WTC11 (cell line): ENCODE measurements around the gene PNPO. TPM values are rescaled to one million over a fixed set of nuclear protein-coding genes. Genes with fewer than 3 reads are reported as not detected.
"Not testable (repeated sequence)": the region's sequence is repeated elsewhere in the genome, so short reads cannot be mapped to it uniquely, and the experiment has no call there.

Source experiments
- ATAC-seq: fragments of 200-7000 bp; cut with Tn5 transposase; 2 replicates; pipeline ENCODE4 v1.10.0; 2021; ENCODE audit warnings: mild to moderate bottlenecking, moderate library complexity
- CTCF ChIA-PET: fragments of 300-600 bp; sonication (Branson Sonifier 250); formaldehyde crosslinking; loops from one replicate; lab custom pipeline; 2021; ENCODE audit warnings: antibody characterized with exemption; lab: Charles Lee
- POLR2A ChIA-PET: fragments of 350-600 bp; sonication (Branson Sonifier 250); formaldehyde crosslinking; loops from one replicate; lab custom pipeline; 2021; ENCODE audit warnings: antibody characterized with exemption; lab: Charles Lee
- DNase-seq: peaks from one replicate; pipeline ENCODE4 v3.0.0; 2021; ENCODE audit warnings: low spot score
- H3K27ac Mint-ChIP-seq: 2 replicates; pipeline ENCODE4 v1.8.0; 2021; ENCODE audit warnings: mixed read lengths
- H3K27me3 Mint-ChIP-seq: 2 replicates; pipeline ENCODE4 v1.8.0; 2021; ENCODE audit warnings: low read depth, mild to moderate bottlenecking, moderate library complexity, mixed read lengths
- H3K36me3 Mint-ChIP-seq: 2 replicates; pipeline ENCODE4 v1.8.0; 2021; ENCODE audit warnings: mixed read lengths
- H3K4me1 Mint-ChIP-seq: 2 replicates; pipeline ENCODE4 v1.8.0; 2022; ENCODE audit warnings: mixed read lengths
- H3K4me3 Mint-ChIP-seq: 2 replicates; pipeline ENCODE4 v1.8.0; 2021; ENCODE audit warnings: mild to moderate bottlenecking, moderate library complexity, mixed read lengths
- H3K9me3 Mint-ChIP-seq: 2 replicates; pipeline ENCODE4 v1.8.0; 2021; ENCODE audit warnings: mixed read lengths
- ARID4B ChIP-seq: sonication (generic); formaldehyde crosslinking; IDR thresholded peaks from 2 replicates; pipeline ENCODE4 v1.8.0; 2023; ENCODE audit warnings: missing genetic modification reagents, mild to moderate bottlenecking, borderline replicate concordance
- ERG ChIP-seq: fragments of 250-450 bp; sonication (Bioruptor Pico); IDR thresholded peaks from 2 replicates; pipeline ENCODE4 v1.8.0; 2021; ENCODE audit warnings: mild to moderate bottlenecking
- FOXK1 ChIP-seq: sonication (generic); formaldehyde crosslinking; IDR thresholded peaks from 2 replicates; pipeline ENCODE4 v1.8.0; 2022; ENCODE audit warnings: mild to moderate bottlenecking, moderate library complexity, missing genetic modification reagents
- GRHL2 ChIP-seq: fragments of 250-450 bp; sonication (Bioruptor Pico); IDR thresholded peaks from 2 replicates; pipeline ENCODE4 v1.8.0; 2022; ENCODE audit warnings: mild to moderate bottlenecking, moderate library complexity; ENCODE audit not compliant: insufficient replicate concordance, severe bottlenecking
- JUN ChIP-seq: sonication (generic); formaldehyde crosslinking; IDR thresholded peaks from 2 replicates; pipeline ENCODE4 v1.8.0; 2023; ENCODE audit warnings: mild to moderate bottlenecking, missing genetic modification reagents
- MAX ChIP-seq: sonication (generic); formaldehyde crosslinking; IDR thresholded peaks from 2 replicates; pipeline ENCODE4 v1.8.0; 2022; ENCODE audit warnings: mild to moderate bottlenecking, missing genetic modification reagents
- MXD4 ChIP-seq: fragments of 250-450 bp; sonication (Bioruptor Pico); IDR thresholded peaks from 2 replicates; pipeline ENCODE4 v1.8.0; 2021; ENCODE audit warnings: mild to moderate bottlenecking, moderate library complexity, borderline replicate concordance
- NFYB ChIP-seq: sonication (generic); formaldehyde crosslinking; conservative IDR thresholded peaks from 2 replicates; pipeline ENCODE4 v1.8.0; 2022; ENCODE audit warnings: low read depth, missing genetic modification reagents
- PRDM15 ChIP-seq: sonication (generic); formaldehyde crosslinking; IDR thresholded peaks from 2 replicates; pipeline ENCODE4 v1.8.0; 2022; ENCODE audit warnings: missing genetic modification reagents
- RELA ChIP-seq: sonication (generic); formaldehyde crosslinking; IDR thresholded peaks from 2 replicates; pipeline ENCODE4 v1.8.1; 2022; ENCODE audit warnings: missing genetic modification reagents, mild to moderate bottlenecking, borderline replicate concordance
- TCF7 ChIP-seq: sonication (generic); formaldehyde crosslinking; IDR thresholded peaks from 2 replicates; pipeline ENCODE4 v1.8.0; 2022; ENCODE audit warnings: mild to moderate bottlenecking, low read depth, missing genetic modification reagents, moderate library complexity
- TEAD1 ChIP-seq: sonication (generic); formaldehyde crosslinking; IDR thresholded peaks from 2 replicates; pipeline ENCODE4 v1.8.0; 2022; ENCODE audit warnings: mild to moderate bottlenecking, missing genetic modification reagents
- ZNF263 ChIP-seq: sonication (generic); formaldehyde crosslinking; IDR thresholded peaks from 2 replicates; pipeline ENCODE4 v1.8.1; 2022; ENCODE audit warnings: low read depth, mild to moderate bottlenecking, moderate library complexity, missing genetic modification reagents
- ZNF532 ChIP-seq: fragments of 250-450 bp; sonication (Bioruptor Pico); IDR thresholded peaks from 2 replicates; pipeline ENCODE4 v1.9.0; 2021; ENCODE audit warnings: mild to moderate bottlenecking, borderline replicate concordance
- total RNA-seq: library from RNA; stranded (reverse); gene quantifications from 3 replicates; pipeline ENCODE4 v1.2.3, GENCODE V29; 2021

The PNPO gene
- total RNA-seq, 1 experiment from 2014 or later, result 12.2 TPM

GRCh38 chr17:47988445-47988844 is 47.1 kb downstream of the PNPO start:
- H3K4me3 Mint-ChIP-seq, DNase-seq, H3K27me3 Mint-ChIP-seq, H3K27ac Mint-ChIP-seq, POLR2A ChIA-PET, H3K36me3 Mint-ChIP-seq, ATAC-seq, H3K9me3 Mint-ChIP-seq: not testable (repeated sequence)
- CTCF ChIA-PET, result interaction anchor here (1.0 to 2.2 kb wide), 5 partner anchors 15 to 42 kb away, joined by 3 to 7 read pairs (median 3); partner anchors contain the start of gene CDK5RAP3
- peaks cover 43% of the 10 kb centered on the region for H3K4me1 Mint-ChIP-seq

GRCh38 chr17:47989159-47989558 is 47.8 kb downstream of the PNPO start:
- no peaks in the 10 kb centered on the region for H3K9me3 Mint-ChIP-seq
- peaks cover 45% of the 10 kb centered on the region for H3K4me1 Mint-ChIP-seq

More at GRCh38 chr17:47989159-47989558, 47.8 kb downstream of the PNPO start:
- Mint-ChIP-seq H3K4me3 (no peak overlapping the region), H3K27ac (no peak overlapping the region), H3K27me3 (no peaks in the 10 kb centered on the region), H3K36me3 (no peaks in the 10 kb centered on the region)
- ChIA-PET CTCF (interaction anchor here (1.1 to 2.2 kb wide), 5 partner anchors 11 to 42 kb away, joined by 3 to 7 read pairs (median 6); partner anchors contain the start of gene CDK5RAP3), POLR2A (no interaction called here)
- DNase-seq (no peak), ATAC-seq (no peak)
- TF ChIP-seq JUN (CRISPR knock-in tag) (no peak), MXD4 (CRISPR knock-in tag) (no peak), TEAD1 (no peak), PRDM15 (no peak), GRHL2 (CRISPR knock-in tag) (no peak), ZNF532 (CRISPR knock-in tag) (no peak), ERG (CRISPR knock-in tag) (no peak), FOXK1 (CRISPR knock-in tag) (no peak), TCF7 (CRISPR knock-in tag) (no peak), NFYB (CRISPR knock-in tag) (no peak), ZNF263 (CRISPR knock-in tag) (no peak), MAX (CRISPR knock-in tag) (no peak), ARID4B (CRISPR knock-in tag) (no peak), RELA (CRISPR knock-in tag) (no peak)
